Liver (tissue), 3 donors: Measurements from ENCODE around the gene TEX2.

Experiments
- CTCF ChIP-seq: fragments of 150-350 bp; IDR thresholded peaks from 2 replicates; pipeline ENCODE4 v1.5.1; 2017; ENCODE audit warnings: improper control_type of control experiment, low read depth, low read length; ENCODE audit not compliant: missing input control
- HNF4A ChIP-seq, 2 donors: conservative IDR thresholded peaks; 2 replicates each; pipeline ENCODE4 v1.6.1; 2016; ENCODE audit warnings: antibody characterized with exemption in 2 of 2, mild to moderate bottlenecking in 2 of 2
- HNF4G ChIP-seq: IDR thresholded peaks from 2 replicates; pipeline ENCODE4 v1.6.1; 2016; ENCODE audit warnings: antibody characterized with exemption
- JUND ChIP-seq, 2 donors: IDR thresholded peaks; 2 replicates each; pipeline ENCODE4 v1.6.1; 2016; ENCODE audit warnings: antibody characterized with exemption in 2 of 2
- MAX ChIP-seq: IDR thresholded peaks from 2 replicates; pipeline ENCODE4 v1.6.1; 2016; ENCODE audit warnings: antibody characterized with exemption
- RAD21 ChIP-seq, 2 donors: IDR thresholded peaks; 2 replicates each; pipeline ENCODE4 v1.6.1; 2016; ENCODE audit warnings: antibody characterized with exemption in 2 of 2, mild to moderate bottlenecking in 2 of 2
- REST ChIP-seq: IDR thresholded peaks from 2 replicates; pipeline ENCODE4 v1.6.1; 2016; ENCODE audit warnings: antibody characterized with exemption, mild to moderate bottlenecking
- SP1 ChIP-seq: IDR thresholded peaks from 2 replicates; pipeline ENCODE4 v1.6.1; 2018; ENCODE audit warnings: antibody characterized with exemption, mild to moderate bottlenecking
- TAF1 ChIP-seq: conservative IDR thresholded peaks from 2 replicates; pipeline ENCODE4 v1.6.1; 2016; ENCODE audit warnings: antibody characterized with exemption, mild to moderate bottlenecking
- YY1 ChIP-seq: IDR thresholded peaks from 2 replicates; pipeline ENCODE4 v1.6.1; 2016; ENCODE audit warnings: antibody characterized with exemption, mild to moderate bottlenecking
- TF ChIP-seq, protein P1 (sequence below): IDR thresholded peaks from 2 replicates; pipeline ENCODE4 v1.6.1; 2016; ENCODE audit warnings: antibody characterized with exemption
- donor health status: healthy.
- donor health status: healthy.

DNA sequence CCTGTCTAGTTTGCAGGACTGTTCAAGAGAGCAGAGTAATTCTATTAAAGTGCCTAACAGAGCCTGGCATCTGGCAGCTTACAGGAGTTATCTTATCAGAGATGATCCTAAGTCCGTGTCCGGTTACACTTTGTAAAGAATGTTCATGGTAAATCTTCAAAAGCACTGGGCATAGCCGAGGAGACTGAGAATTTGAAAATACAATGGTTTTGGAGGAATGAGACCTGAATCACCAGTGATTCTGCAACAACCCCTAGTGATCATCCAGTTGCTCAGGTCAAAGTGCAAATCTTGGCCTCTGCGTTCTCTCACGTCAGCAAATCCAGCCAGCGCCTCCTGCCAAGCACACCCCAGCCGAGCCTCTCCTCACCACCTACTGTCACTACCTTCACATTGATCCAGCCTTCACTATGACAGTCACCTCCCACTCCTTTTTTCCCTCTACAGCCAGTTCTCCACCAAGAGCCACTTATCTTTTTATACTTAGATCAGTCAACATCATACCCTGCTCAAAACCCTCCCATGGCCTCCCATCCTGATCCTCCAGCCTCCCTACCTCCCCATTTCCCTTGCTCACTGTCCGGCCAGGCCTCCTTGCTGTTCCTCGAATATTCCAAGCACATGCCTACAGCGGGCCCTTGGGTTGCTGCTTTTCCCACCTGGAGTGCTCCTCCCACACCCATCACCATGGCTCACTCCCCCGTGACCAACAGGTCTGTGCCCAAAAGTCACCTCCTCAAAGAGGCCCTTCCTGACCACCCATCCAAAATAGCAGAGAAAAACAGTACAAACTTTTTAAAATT, 75.8 kb downstream of the TEX2 start:
- TF ChIP-seq CTCF (no peak), HNF4G (peak; percentile 75), RAD21 (IDR thresholded peaks at IDR 0.05) (peak; percentile 50 to 69), SP1 (peak; percentile 81), MAX (peak; percentile 41), YY1 (peak; percentile 52), JUND (IDR thresholded peaks at IDR 0.05) (peak; percentile 66 to 67), REST (no peak), HNF4A (conservative IDR thresholded peaks at IDR 0.05) (peak; percentile 92 to 95), TAF1 (no peak)
- TF ChIP-seq, protein P1, sequence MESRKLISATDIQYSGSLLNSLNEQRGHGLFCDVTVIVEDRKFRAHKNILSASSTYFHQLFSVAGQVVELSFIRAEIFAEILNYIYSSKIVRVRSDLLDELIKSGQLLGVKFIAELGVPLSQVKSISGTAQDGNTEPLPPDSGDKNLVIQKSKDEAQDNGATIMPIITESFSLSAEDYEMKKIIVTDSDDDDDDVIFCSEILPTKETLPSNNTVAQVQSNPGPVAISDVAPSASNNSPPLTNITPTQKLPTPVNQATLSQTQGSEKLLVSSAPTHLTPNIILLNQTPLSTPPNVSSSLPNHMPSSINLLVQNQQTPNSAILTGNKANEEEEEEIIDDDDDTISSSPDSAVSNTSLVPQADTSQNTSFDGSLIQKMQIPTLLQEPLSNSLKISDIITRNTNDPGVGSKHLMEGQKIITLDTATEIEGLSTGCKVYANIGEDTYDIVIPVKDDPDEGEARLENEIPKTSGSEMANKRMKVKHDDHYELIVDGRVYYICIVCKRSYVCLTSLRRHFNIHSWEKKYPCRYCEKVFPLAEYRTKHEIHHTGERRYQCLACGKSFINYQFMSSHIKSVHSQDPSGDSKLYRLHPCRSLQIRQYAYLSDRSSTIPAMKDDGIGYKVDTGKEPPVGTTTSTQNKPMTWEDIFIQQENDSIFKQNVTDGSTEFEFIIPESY: peak; percentile 62
